Subcutaneous abdominal adipose tissue (tissue), 5 donors: ENCODE data around the gene DAAM2.

ENCODE experiments used
- H3K27ac ChIP-seq: one replicate; pipeline ENCODE4 v1.7.0; 2013; ENCODE audit warnings: low read depth, mild to moderate bottlenecking, inconsistent platforms, low read length, moderate library complexity
- H3K27me3 ChIP-seq, 5 donors: one replicate each; pipeline ENCODE4 v1.7.0; 2013; ENCODE audit warnings: low read length in 5 of 5, inconsistent platforms in 1 of 5; ENCODE audit not compliant: control insufficient read depth in 5 of 5, insufficient read depth in 4 of 5
- H3K36me3 ChIP-seq, 5 donors: one replicate each; pipeline ENCODE4 v1.7.0; 2013; ENCODE audit warnings: low read length in 5 of 5; ENCODE audit not compliant: control insufficient read depth in 5 of 5, insufficient read depth in 5 of 5
- H3K4me1 ChIP-seq, 5 donors: one replicate each; pipeline ENCODE4 v1.7.0; 2013; ENCODE audit warnings: low read length in 5 of 5, mild to moderate bottlenecking in 3 of 5, moderate library complexity in 1 of 5; ENCODE audit not compliant: control insufficient read depth in 5 of 5, insufficient read depth in 5 of 5
- H3K4me3 ChIP-seq, 5 donors: one replicate each; pipeline ENCODE4 v1.7.0; 2013; ENCODE audit warnings: low read length in 5 of 5, low read depth in 1 of 5
- H3K9ac ChIP-seq, 5 donors: one replicate each; pipeline ENCODE4 v1.7.0; 2013; ENCODE audit warnings: low read length in 5 of 5, mild to moderate bottlenecking in 4 of 5, moderate library complexity in 3 of 5
- H3K9me3 ChIP-seq, 5 donors: one replicate each; pipeline ENCODE4 v1.7.0; 2013; ENCODE audit warnings: low read length in 5 of 5; ENCODE audit not compliant: control insufficient read depth in 5 of 5
- donor health status: healthy.
- donor health status: healthy.
- donor health status: healthy.
- donor health status: healthy.
- donor health status: healthy.

DAAM2 gene

DNA sequence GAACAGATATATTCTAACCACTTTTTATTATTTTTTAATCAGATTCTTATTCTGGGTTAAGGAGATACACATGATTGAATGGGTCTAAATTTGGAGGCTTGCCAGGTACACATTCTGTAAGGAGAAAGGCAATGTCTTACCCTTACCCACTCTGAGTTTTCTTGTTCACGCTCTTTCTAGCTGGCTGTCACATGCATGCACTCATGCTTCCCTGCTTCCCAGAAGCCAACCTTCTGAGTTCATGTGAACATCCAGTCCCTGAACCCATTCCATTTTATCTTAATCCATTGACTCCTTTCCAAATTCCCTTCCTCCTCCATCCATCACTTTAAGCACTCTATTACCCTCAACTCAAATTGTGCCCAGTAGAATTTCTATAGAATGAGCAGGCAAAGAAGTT is 159.5 kb downstream of the DAAM2 start:
- Histone ChIP-seq H3K27ac (peak overlapping the region; percentile 18), H3K9ac (no peak overlapping the region), H3K4me3 (no peak overlapping the region), H3K9me3 (no peaks in the 10 kb centered on the region), H3K36me3 (no peaks in the 10 kb centered on the region), H3K27me3 (peaks cover 0 to 2% (median 0%) of the 10 kb centered on the region in 5 donors), H3K4me1 (peaks cover 2 to 25% (median 14%) of the 10 kb centered on the region in 5 donors)

DNA sequence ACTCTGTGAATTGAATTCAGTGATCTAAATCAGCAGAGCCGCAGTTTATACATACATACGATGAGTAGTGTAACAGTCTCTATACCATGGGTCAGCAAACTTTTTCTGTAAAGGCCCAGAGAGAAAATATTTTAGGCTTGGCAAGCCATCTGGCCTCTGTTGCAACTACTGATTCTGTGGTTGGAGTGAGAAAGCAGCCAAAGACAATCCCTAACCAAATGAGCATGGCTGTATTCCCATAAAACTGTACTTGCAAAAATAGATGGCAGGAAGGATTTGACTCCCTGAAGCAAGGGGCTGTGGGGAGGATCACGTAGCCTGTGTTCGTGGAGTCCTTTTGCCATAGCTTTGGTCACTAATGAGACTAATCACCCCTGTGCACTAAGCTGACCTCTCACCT is 160.0 kb downstream of the DAAM2 start:
- H3K27ac ChIP-seq = peak overlapping the region; percentile 18
- H3K9me3 ChIP-seq = no peaks in the 10 kb centered on the region
- H3K36me3 ChIP-seq = no peaks in the 10 kb centered on the region
- H3K9ac ChIP-seq = no peak overlapping the region
- H3K27me3 ChIP-seq = peaks cover 0 to 2% (median 0%) of the 10 kb centered on the region in 5 donors
- peaks cover 2 to 25% (median 14%) of the 10 kb centered on the region in 5 donors for H3K4me1 ChIP-seq
- H3K4me3 ChIP-seq = no peak overlapping the region

GRCh38 chr6:39953076-39953618 is 161.0 kb downstream of the DAAM2 start:
- Histone ChIP-seq H3K36me3 (no peaks in the 10 kb centered on the region), H3K4me3 (no peak overlapping the region), H3K27ac (no peak overlapping the region), H3K4me1 (peaks cover 2 to 25% (median 14%) of the 10 kb centered on the region in 5 donors), H3K9ac (no peak overlapping the region), H3K27me3 (peaks cover 0 to 2% (median 0%) of the 10 kb centered on the region in 5 donors), H3K9me3 (no peaks in the 10 kb centered on the region)
